GM12878 (cell line): Measurements from ENCODE around the gene RETREG3. TPM values are rescaled to one million over a fixed set of nuclear protein-coding genes. Genes with fewer than 3 reads are reported as not detected.

ENCODE experiments used
- ATAC-seq: fragments of 200-7000 bp; cut with Tn5 transposase; 3 replicates; pipeline ENCODE4 v1.9.1; 2020; ENCODE audit warnings: mild to moderate bottlenecking, moderate library complexity
- BruUV-seq: library from RNA; stranded (reverse); fragments of 400-500 nt; replicated peaks from 2 replicates; lab custom pipeline; 2021; lab: Mats Ljungman, UMichigan
- CTCF ChIA-PET: fragments of 300-600 bp; sonication (Branson Sonifier 250); formaldehyde crosslinking; extraction: SDS; loops from one replicate; lab custom pipeline; 2021; ENCODE audit warnings: inconsistent platforms; lab: Yijun Ruan, JAX
- POLR2A ChIA-PET: fragments of 350-600 bp; formaldehyde crosslinking; extraction: SDS; loops from one replicate; lab custom pipeline; 2021; ENCODE audit warnings: inconsistent platforms; lab: Charles Lee
- RAD21 ChIA-PET: fragments of 300-600 bp; sonication (Branson Sonifier 250); formaldehyde crosslinking; loops from one replicate; lab custom pipeline; 2023; ENCODE audit warnings: antibody characterized with exemption; ENCODE audit not compliant: unreplicated experiment; lab: Charles Lee
- SMC1A ChIA-PET: fragments of 300-600 bp; sonication (Branson Sonifier 250); formaldehyde crosslinking; loops from one replicate; lab custom pipeline; 2023; ENCODE audit not compliant: unreplicated experiment, uncharacterized antibody; lab: Charles Lee
- DNase-seq: peaks from one replicate; pipeline ENCODE4 v3.0.0-alpha.2; 2011; ENCODE audit warnings: low read depth, low spot score
- FAIRE-seq: peaks from 3 replicates; lab custom pipeline; 2011; peaks lifted over from hg19 to GRCh38; lab: Jason Lieb, UNC
- H2AFZ ChIP-seq: 2 replicates; pipeline ENCODE4 v1.6.0; 2011; ENCODE audit warnings: low read depth, low read length, control low read depth; ENCODE audit not compliant: control insufficient read depth
- H3K27ac ChIP-seq: 2 replicates; pipeline ENCODE4 v1.5.1; 2011; ENCODE audit warnings: control low read depth; ENCODE audit not compliant: control insufficient read depth, insufficient read depth
- H3K27me3 ChIP-seq, 2 experiments: replicated peaks in 1 of 2; 2 replicates each; pipeline versions ENCODE4 v1.6.0 to v1.6.1; 2011; ENCODE audit warnings: low read length in 1 of 2; ENCODE audit not compliant: control insufficient read depth in 2 of 2, insufficient read depth in 2 of 2
- H3K36me3 ChIP-seq, 2 experiments: 2 replicates each; pipeline ENCODE4 v1.5.1; 2011; ENCODE audit warnings: low read length in 1 of 2; ENCODE audit not compliant: control insufficient read depth in 2 of 2, insufficient read depth in 2 of 2
- H3K4me1 ChIP-seq: 2 replicates; pipeline ENCODE4 v1.6.1; 2011; ENCODE audit warnings: mild to moderate bottlenecking, low read length, moderate library complexity, mixed read lengths; ENCODE audit not compliant: control insufficient read depth, insufficient read depth
- H3K4me2 ChIP-seq: 2 replicates; pipeline ENCODE4 v1.6.0; 2011; ENCODE audit warnings: control low read depth; ENCODE audit not compliant: control insufficient read depth, insufficient read depth
- H3K4me3 ChIP-seq: fragments of 200-600 bp; sonication (generic); 2 replicates; pipeline ENCODE4 v1.5.1; 2016
- H3K79me2 ChIP-seq: 2 replicates; pipeline ENCODE4 v1.6.0; 2011; ENCODE audit warnings: low read length; ENCODE audit not compliant: control insufficient read depth, insufficient read depth
- H3K9ac ChIP-seq: 2 replicates; pipeline ENCODE4 v1.8.0; 2011; ENCODE audit warnings: low read length, control low read depth, mixed read lengths; ENCODE audit not compliant: control insufficient read depth, insufficient read depth
- H3K9me3 ChIP-seq: replicated peaks from 3 replicates; pipeline ENCODE4 v1.5.1; 2011; ENCODE audit warnings: mild to moderate bottlenecking, low read length; ENCODE audit not compliant: control insufficient read depth, insufficient read depth
- H4K20me1 ChIP-seq: 2 replicates; pipeline ENCODE4 v1.6.0; 2011; ENCODE audit not compliant: control insufficient read depth, insufficient read depth
- MEF2B ChIP-seq: fragments of 450-650 bp; IDR thresholded peaks from 2 replicates; pipeline ENCODE4 v1.6.1; 2018; ENCODE audit warnings: mild to moderate bottlenecking, moderate library complexity; ENCODE audit not compliant: partially characterized antibody, poor library complexity, severe bottlenecking
- MTA2 ChIP-seq: fragments of 450-650 bp; IDR thresholded peaks from 2 replicates; pipeline ENCODE4 v1.6.1; 2016; ENCODE audit warnings: low read depth, mild to moderate bottlenecking, moderate library complexity
- RAD51 ChIP-seq: fragments of 450-650 bp; IDR thresholded peaks from 2 replicates; pipeline ENCODE4 v1.6.1; 2016; ENCODE audit warnings: moderate library complexity, mild to moderate bottlenecking, inconsistent platforms
- SMAD1 ChIP-seq: fragments of 450-650 bp; IDR thresholded peaks from 2 replicates; pipeline ENCODE4 v1.6.1; 2018; ENCODE audit warnings: mild to moderate bottlenecking, low read depth; ENCODE audit not compliant: partially characterized antibody
- SP1 ChIP-seq: IDR thresholded peaks from one replicate; pipeline ENCODE4 v1.6.1; 2011; ENCODE audit warnings: low read depth, low read length
- TAF1 ChIP-seq: IDR thresholded peaks from 2 replicates; pipeline ENCODE4 v1.6.1; 2011; ENCODE audit warnings: mild to moderate bottlenecking, low read depth, low read length, borderline replicate concordance
- ZNF274 ChIP-seq: IDR thresholded peaks from one replicate; pipeline ENCODE4 v1.8.0; 2011; ENCODE audit not compliant: insufficient read length, insufficient read depth
- ZNF384 ChIP-seq: IDR thresholded peaks from 2 replicates; pipeline ENCODE4 v1.6.1; 2012; ENCODE audit warnings: low read depth, mild to moderate bottlenecking, low read length, improper control_type of control experiment, borderline replicate concordance
- ZZZ3 ChIP-seq: IDR thresholded peaks from 2 replicates; pipeline ENCODE4 v1.6.1; 2011; ENCODE audit warnings: low read depth; ENCODE audit not compliant: control insufficient read depth, insufficient read length
- WGBS: methylation state at CpG from one replicate; pipeline ENCODE4 v1.1.6; 2016; ENCODE audit warnings: low lambda C conversion rate; ENCODE audit not compliant: insufficient replicate concordance, insufficient coverage; ENCODE audit errors: missing lambda C conversion rate; 5-methylcytosine and 5-hydroxymethylcytosine counted together
- in situ Hi-C: fragments of 300-500 bp; cut with MboI; formaldehyde crosslinking; loops from 9 replicates; pipeline ENCODE4 v1.14.3; 2018; ENCODE audit warnings: mixed read lengths
- intact Hi-C: fragments of 100-400 bp; cut with micrococcal nuclease; formaldehyde crosslinking; loops from one replicate; pipeline ENCODE4 v1.14.2; 2022; ENCODE audit not compliant: unreplicated experiment
- polyA plus RNA-seq, 11 experiments: library from polyadenylated mRNA; depleted of rRNA in 4 of 11; unstranded in 6 of 11; stranded (reverse) in 5 of 11; fragments of >200 nt; fragmentation: Nextera tagmentation in 4 of 11; fragmentation: Illumina TruSeq in 1 of 11; extraction: Ambion mirVana in 4 of 11; extraction: Trizol in 1 of 11; gene quantifications; 1 replicate in 1 of 11; 2 replicates in 10 of 11; pipeline versions ENCODE4 v1.2.1 to v1.2.3, GENCODE V29; 2011 to 2016; ENCODE audit warnings: inconsistent platforms in 2 of 11, missing spikeins in 2 of 11, low read depth in 1 of 11
- total RNA-seq, 4 experiments: library from RNA; depleted of rRNA in 3 of 4; stranded (reverse); fragments of >200 nt in 3 of 4; fragmentation: Illumina TruSeq in 1 of 4; extraction: Trizol in 1 of 4; gene quantifications; 2 replicates each; pipeline versions ENCODE4 v1.2.1 to v1.2.3, GENCODE V29; 2013 to 2021

RETREG3 gene
- total and polyA plus RNA-seq, 10 of the 15 experiments (the other 5 are each of a cell fraction or from before 2014, with no cell fraction given), result 7.0 to 50.6 (median 27.3) TPM

GRCh38 chr17:42657824-42658588, 48.8 kb upstream of the RETREG3 start (continued):
- TF ChIP-seq ZZZ3, result no peak
- TF ChIP-seq SP1, result no peak
- no peak for TF ChIP-seq MEF2B
- TF ChIP-seq ZNF384, result no peak

GRCh38 chr17:42655528-42655927, 46.4 kb upstream of the RETREG3 start:
- Histone ChIP-seq H3K4me2 (peak overlapping the region; percentile 81), H3K27me3 (no peaks in the 10 kb centered on the region), H3K4me3 (no peak overlapping the region), H3K27ac (no peak overlapping the region), H3K79me2 (peaks cover 3% of the 10 kb centered on the region; the same call in 1 of the 2 replicates), H3K36me3 (no peaks in the 10 kb centered on the region), H3K4me1 (peaks cover 30% of the 10 kb centered on the region), H3K9ac (no peak overlapping the region), H2AFZ (no peak overlapping the region)
- ATAC-seq, result no peak
- intact Hi-C loops, result loop anchor here (5.0 kb wide), 1 partner anchor 78 kb away; the partner anchor contains the start of gene PSMC3IP
- FAIRE-seq, result no peak
- SMC1A ChIA-PET, result interaction anchor here (1.0 to 2.3 kb wide), 7 partner anchors 9 to 94 kb away, joined by 4 to 17 read pairs (median 6); partner anchors contain the start of gene PSMC3IP
- TF ChIP-seq MTA2 (no peak), SMAD1 (no peak), ZNF274 (no peak), TAF1 (no peak), RAD51 (no peak)
- TF ChIP-seq, all 136 proteins: peak for 0
- Histone ChIP-seq H3K9me3 (no peaks in the 10 kb centered on the region), H4K20me1 (no peaks in the 10 kb centered on the region)
- no TSS peak for BruUV-seq
- CTCF ChIA-PET, result interaction anchor here (1.3 to 2.5 kb wide), 3 partner anchors 19 to 77 kb away, joined by 4 to 10 read pairs (median 5); no protein-coding TSS in a partner anchor
- in situ Hi-C loops, result no loop called here
- WGBS, result 29% methylated on average over 2 of the region's 2 CpGs
- POLR2A ChIA-PET, result interaction anchor here (0.6 to 1.2 kb wide), 4 partner anchors 9 to 107 kb away, joined by 3 to 5 read pairs (median 4); no protein-coding TSS in a partner anchor
- RAD21 ChIA-PET, result interaction anchor here (0.6 to 2.9 kb wide), 3 partner anchors 21 to 40 kb away, joined by 3 to 21 read pairs (median 4); no protein-coding TSS in a partner anchor
- DNase-seq, result no peak
